ENCODE results near the gene CACNA1H.

DNA sequence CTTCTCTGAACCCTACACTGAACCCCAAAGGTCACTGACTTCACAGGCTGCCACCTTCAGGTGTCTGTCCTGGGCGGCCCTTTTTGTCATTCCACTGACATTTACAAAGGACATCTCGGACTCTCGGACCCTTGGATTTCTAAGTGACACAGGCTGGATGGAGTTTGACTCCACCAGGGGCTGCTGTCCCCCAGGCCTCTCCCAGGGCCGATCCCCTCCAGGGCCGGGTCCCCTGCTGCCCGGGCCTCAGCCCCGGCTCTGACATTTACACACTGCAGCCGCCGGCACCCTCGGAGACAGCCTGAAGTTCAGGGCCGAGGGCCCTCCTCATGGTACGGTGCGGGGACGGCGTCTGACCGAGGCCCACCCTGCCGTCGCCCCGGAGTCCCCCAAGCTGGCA, 24.1 kb downstream of the CACNA1H start:
- TF ChIP-seq, protein P1, sequence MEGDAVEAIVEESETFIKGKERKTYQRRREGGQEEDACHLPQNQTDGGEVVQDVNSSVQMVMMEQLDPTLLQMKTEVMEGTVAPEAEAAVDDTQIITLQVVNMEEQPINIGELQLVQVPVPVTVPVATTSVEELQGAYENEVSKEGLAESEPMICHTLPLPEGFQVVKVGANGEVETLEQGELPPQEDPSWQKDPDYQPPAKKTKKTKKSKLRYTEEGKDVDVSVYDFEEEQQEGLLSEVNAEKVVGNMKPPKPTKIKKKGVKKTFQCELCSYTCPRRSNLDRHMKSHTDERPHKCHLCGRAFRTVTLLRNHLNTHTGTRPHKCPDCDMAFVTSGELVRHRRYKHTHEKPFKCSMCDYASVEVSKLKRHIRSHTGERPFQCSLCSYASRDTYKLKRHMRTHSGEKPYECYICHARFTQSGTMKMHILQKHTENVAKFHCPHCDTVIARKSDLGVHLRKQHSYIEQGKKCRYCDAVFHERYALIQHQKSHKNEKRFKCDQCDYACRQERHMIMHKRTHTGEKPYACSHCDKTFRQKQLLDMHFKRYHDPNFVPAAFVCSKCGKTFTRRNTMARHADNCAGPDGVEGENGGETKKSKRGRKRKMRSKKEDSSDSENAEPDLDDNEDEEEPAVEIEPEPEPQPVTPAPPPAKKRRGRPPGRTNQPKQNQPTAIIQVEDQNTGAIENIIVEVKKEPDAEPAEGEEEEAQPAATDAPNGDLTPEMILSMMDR (IDR thresholded peaks at IDR 0.05; ENCODE audit: low read depth, low read length, poor library complexity, severe bottlenecking): no peak
- TF ChIP-seq EZH2phosphoT487 (IDR thresholded peaks at IDR 0.05; ENCODE audit: borderline replicate concordance, low read length): no peak

All from DOHH2 (cell line).